ENCODE data around the gene NPIPA1.
"Not testable (repeated sequence)": the region's sequence is repeated elsewhere in the genome, so short reads cannot be mapped to it uniquely, and the experiment has no call there.

The NPIPA1 gene

DNA sequence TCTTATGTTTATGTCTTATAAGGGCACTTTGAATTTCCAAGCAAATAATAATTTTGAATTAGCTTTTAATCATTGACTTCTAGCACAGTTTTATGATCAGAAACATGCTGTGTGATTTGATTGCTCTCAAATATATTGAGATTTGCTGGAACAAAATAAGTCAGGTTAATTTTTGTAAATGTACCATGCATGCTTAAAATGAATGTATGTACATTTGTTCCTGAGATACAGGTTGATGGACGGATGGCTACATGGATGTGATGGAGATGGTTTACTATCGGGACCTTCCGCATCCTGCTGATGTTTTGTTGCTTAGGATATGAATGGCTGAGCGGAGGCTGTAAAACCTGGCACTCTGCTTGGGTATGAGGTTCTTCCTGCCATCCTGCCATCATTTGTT is at the start of gene NPIPA1:
Gene NPIPA1 (plus strand): TSS at position 301 of the 400 bp plus-strand sequence. CDS start 0 bp downstream, at position 301.
- not testable (repeated sequence) for DNase-seq (ENCODE audit: low read depth in 2 of 2)

DNA sequence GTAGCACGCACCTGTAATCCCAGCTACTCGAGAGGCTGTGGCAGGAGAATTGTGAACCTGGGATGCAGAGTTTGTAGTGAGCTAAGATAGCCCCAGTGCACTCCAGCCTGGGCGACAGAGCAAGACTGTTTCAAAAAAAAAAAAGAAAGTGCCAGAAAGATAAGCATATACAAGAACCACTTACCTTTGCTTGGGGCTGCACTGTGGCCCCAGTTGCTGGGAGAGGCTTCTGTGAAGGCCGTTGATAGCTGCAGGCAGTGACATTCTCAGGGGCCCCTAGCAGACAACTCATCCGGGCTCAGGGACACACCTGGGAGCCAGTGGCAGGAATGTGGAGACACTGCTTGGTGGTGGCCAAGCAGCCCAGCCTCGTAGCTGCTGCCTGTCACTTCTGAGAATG is 45.1 kb upstream of the NPIPA1 start:
- DNase-seq (ENCODE audit: low read depth in 2 of 2) = not testable (repeated sequence)

DNA sequence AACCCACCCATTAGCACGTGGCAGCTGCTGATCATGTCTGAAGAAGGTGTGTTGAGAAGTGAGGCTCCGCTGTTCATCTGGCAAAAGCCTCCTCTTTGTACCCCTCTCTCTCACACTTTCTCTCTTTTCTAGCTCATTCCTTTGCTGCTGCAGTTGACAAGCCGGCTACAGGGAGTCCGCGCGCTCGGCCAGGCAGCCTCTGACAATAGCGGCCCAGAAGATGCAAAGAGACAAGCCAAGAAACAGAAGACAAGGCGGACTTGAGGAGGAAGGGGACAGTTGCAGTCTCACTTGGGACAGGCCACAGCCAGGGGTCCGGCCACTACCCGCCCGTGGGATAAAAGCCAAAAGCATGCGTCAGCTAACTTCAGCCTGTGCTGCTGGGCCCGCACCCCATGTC is 41.9 kb upstream of the NPIPA1 start:
- DNase-seq (ENCODE audit: low read depth in 2 of 2) = not testable (repeated sequence)

DNA sequence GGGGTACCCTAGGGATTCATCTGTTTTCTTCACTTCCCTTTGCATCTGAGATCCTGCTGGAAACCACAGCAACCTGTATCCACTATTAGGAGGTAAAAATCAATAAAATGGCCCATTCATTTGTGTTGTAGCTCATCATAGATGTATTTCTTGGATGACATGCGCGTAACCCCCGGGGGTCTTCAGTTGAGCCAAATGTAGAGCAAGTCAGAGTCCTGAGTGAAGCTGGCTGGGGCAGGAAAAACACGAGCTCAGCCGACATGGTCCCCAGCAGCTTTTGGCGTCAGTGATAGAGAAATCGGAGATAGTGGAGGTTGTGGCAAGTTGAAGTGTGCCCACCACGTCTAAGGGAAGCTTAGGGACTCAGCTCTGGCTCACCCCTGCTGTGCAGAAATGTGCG is 41.2 kb upstream of the NPIPA1 start:
- not testable (repeated sequence) for DNase-seq (ENCODE audit: low read depth in 2 of 2)

DNA sequence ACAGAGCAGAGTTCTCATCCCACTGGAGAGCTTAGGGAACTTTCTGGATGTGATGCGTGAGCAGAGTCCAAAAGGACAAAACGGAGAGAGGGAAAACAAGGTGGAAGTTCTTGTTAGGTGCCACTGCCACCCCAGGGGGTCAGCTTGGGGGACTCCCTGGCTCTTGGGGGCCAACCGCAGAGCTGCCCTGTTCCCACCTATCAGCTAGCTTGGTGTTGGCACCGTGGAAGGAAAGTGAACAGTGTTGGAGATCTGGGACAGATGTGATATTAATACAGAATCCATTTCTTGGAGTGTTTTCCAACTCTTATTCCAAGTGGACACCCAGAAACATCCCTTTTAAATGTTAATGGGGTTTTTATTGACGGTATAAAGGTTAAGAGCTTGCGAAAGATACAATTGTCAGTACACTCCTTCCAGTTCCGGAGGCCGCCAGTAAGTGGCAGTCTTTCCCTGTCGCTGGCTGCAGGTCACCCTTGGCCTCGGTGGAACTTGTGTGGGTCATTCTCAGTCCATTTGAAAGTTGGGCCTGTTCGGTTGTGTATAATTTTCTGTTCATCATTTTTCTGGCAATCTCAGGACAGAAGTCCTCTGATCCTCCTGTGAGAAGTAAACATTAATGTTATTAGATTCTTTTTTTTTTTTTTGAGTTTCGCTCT is 40.1 kb upstream of the NPIPA1 start:
- DNase-seq (ENCODE audit: low read depth in 2 of 2) = not testable (repeated sequence)

DNA sequence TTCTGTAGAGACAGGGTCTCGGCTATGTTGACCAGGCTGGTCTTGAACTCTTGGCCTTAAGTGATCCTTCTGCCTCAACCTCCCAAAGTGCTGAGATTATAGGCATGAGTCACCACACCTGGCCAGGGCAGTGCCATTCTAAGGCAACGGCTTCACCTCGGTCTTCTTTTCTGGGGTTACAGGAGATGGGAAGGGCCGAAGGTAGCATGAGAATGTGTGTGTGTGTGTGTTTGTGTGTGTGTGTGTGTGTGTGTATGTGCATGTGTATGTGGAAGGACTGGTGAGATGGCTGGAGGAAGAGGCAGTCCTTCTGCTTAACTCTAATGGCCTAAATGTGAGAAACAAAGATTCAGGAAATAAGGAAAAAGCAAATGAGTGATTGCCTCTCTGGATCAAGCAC is 39.1 kb upstream of the NPIPA1 start:
- DNase-seq (ENCODE audit: low read depth in 2 of 2) = not testable (repeated sequence)

DNA sequence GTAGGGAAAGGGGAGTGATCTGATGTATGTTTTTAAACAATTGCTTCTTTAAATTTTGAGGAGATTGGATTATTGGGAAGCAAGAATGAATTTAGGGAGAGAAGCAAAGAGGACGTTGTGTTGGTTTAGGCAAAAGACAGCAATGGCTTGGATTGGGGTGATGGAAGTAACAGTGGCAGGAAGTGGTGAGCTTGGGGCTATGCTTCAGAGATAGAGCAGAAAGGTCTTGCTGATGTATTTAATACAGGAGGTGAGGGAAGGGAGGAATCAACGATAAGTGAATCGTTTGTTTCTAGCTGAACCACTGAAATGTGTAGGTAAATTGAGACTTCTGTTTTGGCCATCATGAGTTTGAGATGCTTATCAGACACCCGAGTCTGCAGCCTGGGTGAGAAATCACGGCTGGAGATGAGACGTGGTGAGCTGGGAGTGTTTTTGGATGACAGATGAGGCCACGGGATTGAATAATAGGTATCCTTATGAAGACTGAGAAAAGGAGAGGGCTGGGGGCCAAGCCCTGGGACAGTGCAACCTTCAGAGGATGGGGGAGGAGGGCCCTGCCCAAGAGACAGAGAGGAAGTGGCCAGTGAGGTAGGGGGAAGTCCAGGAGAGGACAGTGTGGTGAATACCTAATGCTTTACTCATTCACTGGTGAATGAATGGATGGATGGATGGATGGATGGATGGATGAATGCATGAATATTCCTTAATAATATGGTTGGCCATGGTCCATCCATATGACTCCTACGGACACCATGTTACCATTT is 33.9 kb upstream of the NPIPA1 start:
- peak in 1 of 2 donors; percentile 2 for DNase-seq (ENCODE audit: low read depth in 2 of 2)

DNA sequence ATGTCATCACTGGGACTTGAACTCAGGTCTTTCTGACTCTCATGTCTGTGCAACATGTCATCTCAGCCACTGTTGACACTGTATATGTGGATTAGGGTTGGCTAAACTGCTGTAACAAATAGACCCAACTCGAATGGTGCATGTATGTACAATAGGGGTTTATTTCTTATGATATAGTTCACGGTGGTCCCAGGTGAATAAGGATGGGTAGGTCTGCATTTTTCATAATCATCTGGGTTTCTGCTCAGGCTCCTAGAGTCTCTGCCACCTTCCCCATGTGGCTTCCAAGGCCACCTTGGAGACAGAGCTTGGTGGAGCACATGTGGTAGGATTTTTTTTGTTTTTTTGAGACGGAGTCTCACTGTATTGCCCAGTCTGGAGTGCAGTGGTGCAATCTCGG is 27.5 kb upstream of the NPIPA1 start:
- DNase-seq (ENCODE audit: low read depth in 2 of 2) = not testable (repeated sequence)

DNA sequence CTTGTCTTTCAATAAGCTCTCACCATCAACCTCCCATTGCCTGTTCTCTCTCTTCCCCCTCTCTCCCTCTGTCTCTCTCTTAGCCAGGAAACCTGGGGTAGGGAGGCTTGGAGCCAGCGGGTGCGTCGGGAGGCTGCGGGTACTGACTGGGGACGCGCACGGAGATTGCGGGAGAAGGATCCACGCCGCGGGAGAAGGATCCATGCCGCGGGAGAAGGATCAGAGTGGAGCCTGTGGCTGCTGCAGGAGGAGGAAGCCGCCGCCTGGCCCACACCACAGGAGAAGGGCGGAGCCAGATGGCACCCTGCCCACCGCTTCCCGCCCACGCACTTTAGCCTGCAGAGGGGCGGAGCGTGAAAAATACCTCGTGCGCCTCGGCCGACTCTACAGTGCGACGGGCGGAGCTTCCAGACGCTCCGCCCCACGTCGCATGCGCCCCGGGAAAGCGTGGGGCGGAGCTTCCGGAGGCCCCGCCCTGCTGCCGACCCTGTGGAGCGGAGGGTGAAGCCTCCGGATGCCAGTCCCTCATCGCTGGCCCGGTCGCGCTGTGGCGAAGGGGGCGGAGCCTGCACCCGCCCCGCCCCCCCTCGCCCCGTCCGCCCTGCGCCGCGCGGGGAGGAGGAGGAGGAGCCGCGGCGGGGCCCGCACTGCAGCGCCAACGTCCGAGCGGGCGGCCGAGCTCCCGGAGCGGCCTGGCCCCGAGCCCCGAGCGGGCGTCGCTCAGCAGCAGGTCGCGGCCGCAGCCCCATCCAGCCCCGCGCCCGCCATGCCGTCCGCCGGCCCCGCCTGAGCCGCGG is 26.2 kb upstream of the NPIPA1 start:
- not testable (repeated sequence) for DNase-seq (ENCODE audit: low read depth in 2 of 2)

DNA sequence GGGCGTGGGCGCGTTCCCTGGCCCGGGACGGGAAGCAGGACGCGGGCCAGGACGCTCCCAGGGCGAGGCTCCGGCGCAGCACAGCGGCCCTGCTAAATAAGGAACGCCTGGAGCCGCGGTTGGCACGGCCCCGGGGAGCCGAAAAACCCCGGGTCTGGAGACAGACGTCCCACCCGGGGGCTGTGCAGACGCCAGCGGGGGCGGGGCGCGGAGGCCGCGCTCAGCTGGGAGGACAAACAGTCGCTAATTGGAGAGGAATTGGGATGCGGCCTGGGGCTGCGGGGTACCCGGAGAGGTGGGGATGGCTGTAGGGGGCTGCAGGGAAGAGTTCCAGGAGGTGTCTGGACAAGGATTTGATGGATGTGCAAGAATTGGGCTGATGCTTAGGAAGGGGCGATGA is 25.3 kb upstream of the NPIPA1 start:
- DNase-seq (ENCODE audit: low read depth in 2 of 2) = peak; percentile 37 to 50

DNA sequence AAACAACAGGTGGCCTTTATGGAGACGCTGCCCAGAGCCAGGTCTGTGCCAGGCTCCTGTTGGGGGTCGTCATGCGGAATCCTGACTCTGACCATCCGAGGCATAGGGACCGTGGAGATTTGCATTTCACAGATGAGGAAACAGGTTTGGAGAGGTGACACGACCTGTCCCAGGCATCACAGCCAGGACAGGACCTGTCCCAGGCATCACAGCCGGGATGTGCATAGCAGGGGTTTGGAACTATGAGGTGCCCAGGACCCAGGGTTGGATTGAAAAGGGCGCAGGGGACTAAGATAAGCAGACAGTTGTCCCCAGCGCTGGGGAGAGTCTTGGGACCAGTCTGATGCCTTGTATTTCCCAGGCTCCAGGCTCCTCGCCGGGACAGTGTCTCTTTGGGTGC is 24.7 kb upstream of the NPIPA1 start:
- DNase-seq (ENCODE audit: low read depth in 2 of 2) = not testable (repeated sequence)

DNA sequence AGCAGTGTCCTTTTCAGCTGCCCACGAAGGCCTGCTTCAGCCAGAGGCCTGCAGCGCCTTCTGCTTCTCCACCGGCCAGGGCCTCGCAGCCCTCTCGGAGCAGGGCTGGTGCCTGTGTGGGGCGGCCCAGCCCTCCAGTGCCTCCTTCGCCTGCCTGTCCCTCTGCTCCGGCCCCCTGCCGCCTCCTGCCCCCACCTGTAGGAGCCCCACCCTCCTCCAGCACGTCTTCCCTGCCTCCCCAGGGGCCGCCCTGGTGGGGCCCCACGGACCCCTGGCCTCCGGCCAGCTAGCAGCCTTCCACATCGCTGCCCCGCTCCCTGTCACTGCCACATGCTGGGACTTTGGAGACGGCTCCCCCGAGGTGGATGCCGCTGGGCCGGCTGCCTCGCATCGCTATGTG is 18.7 kb upstream of the NPIPA1 start:
- not testable (repeated sequence) for DNase-seq (ENCODE audit: low read depth in 2 of 2)

DNA sequence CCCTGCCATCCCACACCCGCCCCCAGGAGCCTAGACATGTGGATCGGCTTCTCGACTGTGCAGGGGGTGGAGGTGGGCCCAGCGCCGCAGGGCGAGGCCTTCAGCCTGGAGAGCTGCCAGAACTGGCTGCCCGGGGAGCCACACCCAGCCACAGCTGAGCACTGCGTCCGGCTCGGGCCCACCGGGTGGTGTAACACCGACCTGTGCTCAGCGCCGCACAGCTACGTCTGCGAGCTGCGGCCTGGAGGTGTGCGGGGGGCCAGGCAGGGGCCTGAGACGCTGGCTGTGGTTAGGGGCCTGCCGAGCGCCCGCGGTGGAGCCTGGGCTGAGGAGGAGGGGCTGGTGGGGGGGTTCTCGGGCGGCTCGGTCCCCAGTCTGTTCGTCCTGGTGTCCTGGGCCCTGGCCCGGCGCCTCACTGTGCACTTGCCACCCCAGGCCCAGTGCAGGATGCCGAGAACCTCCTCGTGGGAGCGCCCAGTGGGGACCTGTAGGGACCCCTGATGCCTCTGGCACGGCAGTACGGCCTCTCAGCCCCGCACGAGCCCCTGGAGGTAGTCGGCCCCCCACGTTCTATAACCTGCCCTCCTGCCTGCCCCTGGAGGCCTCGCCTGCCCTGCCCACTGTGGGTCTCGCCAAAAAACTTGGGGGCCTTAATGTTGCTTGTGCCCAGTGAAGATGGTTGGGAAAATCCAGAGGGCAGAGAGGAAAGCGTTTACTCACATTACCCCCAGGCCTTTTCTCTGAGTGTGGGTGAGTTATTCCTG is 17.2 kb upstream of the NPIPA1 start:
- DNase-seq (ENCODE audit: low read depth in 2 of 2) = not testable (repeated sequence)

DNA sequence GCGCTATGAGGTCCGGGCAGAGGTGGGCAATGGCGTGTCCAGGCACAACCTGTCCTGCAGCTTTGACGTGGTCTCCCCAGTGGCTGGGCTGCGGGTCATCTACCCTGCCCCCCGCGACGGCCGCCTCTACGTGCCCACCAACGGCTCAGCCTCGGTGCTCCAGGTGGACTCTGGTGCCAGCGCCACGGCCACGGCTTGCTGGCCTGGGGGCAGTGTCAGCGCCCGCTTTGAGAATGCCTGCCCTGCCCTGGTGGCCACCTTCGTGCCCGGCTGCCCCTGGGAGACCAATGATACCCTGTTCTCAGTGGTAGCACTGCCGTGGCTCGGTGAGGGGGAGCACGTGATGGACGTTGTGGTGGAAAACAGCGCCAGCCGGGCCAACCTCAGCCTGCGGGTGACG is 15.0 kb upstream of the NPIPA1 start:
- not testable (repeated sequence) for DNase-seq (ENCODE audit: low read depth in 2 of 2)

DNA sequence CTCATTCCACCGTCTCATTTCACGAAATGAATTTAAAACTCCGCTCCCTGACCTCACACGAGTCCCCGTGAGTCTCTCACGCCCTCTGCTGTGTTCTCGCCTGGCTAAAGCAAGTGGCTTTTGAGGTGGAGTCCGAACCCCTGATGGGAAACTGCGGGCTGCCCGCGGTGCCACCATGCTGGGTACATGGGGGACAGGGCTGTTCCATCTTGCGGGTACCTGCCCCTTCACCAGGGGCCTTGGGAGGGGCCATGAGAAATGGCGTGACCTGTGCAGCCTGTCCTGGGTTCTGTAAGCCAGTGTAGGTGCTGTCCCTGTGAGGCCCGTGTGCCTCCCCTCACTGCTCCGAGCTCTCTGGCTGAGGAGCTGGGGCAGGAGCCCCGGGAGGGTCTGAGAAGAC is 14.3 kb upstream of the NPIPA1 start:
- not testable (repeated sequence) for DNase-seq (ENCODE audit: low read depth in 2 of 2)

DNA sequence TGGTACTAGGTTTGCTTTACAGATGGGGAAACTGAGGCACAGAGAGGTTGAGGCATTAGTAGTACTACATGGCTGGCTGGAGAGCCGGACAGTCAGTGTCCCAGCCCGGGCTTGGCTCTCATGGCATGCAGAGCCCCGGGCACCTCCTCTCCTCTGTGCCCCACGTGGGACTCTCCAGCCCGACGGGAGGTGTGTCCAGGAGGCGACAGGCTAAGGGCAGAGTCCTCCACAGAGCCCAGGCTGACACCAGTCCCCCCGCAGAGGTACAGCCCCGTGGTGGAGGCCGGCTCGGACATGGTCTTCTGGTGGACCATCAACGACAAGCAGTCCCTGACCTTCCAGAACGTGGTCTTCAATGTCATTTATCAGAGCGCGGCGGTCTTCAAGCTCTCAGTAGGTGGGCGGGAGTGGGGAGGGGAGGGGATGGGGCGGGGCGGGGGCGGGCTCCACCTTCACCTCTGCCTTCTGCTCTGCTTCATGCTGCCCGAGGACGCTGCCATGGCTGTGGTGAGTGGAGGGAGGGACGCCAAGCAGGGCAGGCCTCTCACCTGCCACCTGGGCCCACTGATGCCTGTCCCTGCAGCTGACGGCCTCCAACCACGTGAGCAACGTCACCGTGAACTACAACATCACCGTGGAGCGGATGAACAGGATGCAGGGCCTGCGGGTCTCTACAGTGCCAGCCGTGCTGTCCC is 13.7 kb upstream of the NPIPA1 start:
- DNase-seq (ENCODE audit: low read depth in 2 of 2) = not testable (repeated sequence)

DNA sequence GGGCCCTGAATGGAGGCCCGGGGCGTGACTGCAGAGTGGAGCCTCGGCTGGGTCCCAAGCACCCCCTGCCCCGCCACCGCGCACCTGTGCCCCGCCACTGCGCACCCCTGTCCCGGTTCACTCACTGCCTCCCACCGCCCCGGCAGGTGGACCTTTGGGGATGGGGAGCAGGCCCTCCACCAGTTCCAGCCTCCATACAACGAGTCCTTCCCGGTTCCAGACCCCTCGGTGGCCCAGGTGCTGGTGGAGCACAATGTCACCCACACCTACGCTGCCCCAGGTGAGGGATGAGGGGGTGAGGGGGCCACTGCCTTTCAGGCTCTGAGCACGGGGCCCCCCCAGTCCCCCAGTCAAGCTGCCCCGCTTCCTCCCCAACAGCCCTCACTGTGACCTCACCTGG is 12.9 kb upstream of the NPIPA1 start:
- not testable (repeated sequence) for DNase-seq (ENCODE audit: low read depth in 2 of 2)

DNA sequence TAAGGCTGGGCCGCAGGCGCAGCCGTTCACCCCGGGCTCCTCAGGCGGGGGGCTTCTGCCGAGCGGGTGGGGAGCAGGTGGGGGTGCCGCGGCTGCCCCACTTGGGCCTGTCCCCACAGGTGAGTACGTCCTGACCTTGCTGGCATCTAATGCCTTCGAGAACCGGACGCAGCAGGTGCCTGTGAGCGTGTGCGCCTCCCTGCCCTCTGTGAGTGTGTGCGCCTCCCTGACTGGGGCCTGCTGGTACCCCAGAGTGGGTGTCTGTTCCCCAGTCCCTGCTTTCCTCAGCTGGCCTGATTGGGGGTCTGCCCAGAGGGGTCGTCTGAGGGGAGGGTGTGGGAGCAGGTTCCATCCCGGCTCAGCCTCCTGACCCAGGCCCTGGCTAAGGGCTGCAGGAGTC is 12.3 kb upstream of the NPIPA1 start:
- DNase-seq (ENCODE audit: low read depth in 2 of 2) = not testable (repeated sequence)

DNA sequence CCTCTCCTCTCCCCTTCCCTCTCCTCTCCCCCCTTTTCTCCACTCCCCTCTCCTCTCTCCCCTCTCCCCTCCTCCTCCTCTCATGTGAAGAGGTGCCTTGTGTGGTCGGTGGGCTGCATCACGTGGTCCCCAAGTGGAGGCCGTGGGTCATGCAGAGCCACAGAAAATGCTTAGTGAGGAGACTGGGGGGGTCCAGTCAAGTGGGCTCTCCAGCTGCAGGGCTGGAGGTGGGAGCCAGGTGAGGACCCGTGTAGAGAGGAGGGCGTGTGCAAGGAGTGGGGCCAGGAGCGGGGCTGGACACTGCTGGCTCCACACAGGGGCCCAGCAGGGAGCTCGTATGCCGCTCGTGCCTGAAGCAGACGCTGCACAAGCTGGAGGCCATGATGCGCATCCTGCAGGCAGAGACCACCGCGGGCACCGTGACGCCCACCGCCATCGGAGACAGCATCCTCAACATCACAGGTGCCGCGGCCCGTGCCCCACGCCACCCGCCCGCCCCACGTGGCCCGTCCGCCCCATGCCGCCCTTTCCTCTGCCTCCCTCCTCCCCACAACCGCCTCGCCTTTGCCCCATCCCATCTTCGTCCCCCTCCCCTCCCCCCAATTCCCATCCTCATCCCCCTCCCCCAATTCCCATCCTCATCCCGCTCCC is 9.1 kb upstream of the NPIPA1 start:
- DNase-seq (ENCODE audit: low read depth in 2 of 2) = not testable (repeated sequence)

DNA sequence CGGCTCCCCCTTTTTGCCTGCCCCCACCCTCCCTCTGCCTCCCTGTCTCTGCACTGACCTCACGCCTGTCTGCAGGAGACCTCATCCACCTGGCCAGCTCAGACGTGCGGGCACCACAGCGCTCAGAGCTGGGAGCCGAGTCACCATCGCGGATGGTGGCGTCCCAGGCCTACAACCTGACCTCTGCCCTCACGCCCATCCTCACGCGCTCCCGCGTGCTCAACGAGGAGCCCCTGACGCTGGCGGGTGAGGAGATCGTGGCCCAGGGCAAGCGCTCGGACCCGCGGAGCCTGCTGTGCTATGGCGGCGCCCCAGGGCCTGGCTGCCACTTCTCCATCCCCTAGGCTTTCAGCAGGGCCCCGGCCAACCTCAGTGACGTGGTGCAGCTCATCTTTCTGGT is 8.1 kb upstream of the NPIPA1 start:
- DNase-seq (ENCODE audit: low read depth in 2 of 2) = not testable (repeated sequence)

Measured in stimulated activated CD8-positive, alpha-beta memory T cell treated with anti-CD3 and anti-CD28 coated beads, Interleukin-15, amount 100 ng/mL, for 48 hours (primary cell).